Urothelium cell line (cell line): ENCODE results near the gene ARNT2.
A peak's percentile ranks its signal among the peaks of the same experiment; 100 is the strongest.

Experiments
- DNase-seq: peaks from one replicate; pipeline ENCODE4 v3.0.0; 2011; ENCODE audit warnings: low spot score, mixed read lengths
- FAIRE-seq: peaks from 2 replicates; lab custom pipeline; 2011; peaks lifted over from hg19 to GRCh38; lab: Jason Lieb, UNC

Gene ARNT2

GRCh38 chr15:80568298-80568697 is 164.1 kb downstream of the ARNT2 start:
- peak; percentile 5 for FAIRE-seq
- DNase-seq = no peak

- no peak for DNase-seq
- peak; percentile 13 for FAIRE-seq
These were observed 164.9 kb downstream of the ARNT2 start for GRCh38 chr15:80568876-80569605.

- FAIRE-seq (no peak), DNase-seq (no peak)
These were observed 165.5 kb downstream of the ARNT2 start for GRCh38 chr15:80569656-80570055.

GRCh38 chr15:80570553-80570952 is 166.4 kb downstream of the ARNT2 start:
- DNase-seq (no peak), FAIRE-seq (no peak)

- DNase-seq = no peak
- no peak for FAIRE-seq
These were observed 168.2 kb downstream of the ARNT2 start for GRCh38 chr15:80572337-80572736.

GRCh38 chr15:80573606-80574005 is 169.4 kb downstream of the ARNT2 start:
- DNase-seq (no peak), FAIRE-seq (no peak)

GRCh38 chr15:80574590-80574989 is 170.4 kb downstream of the ARNT2 start:
- no peak for DNase-seq
- no peak for FAIRE-seq

- FAIRE-seq = no peak
- DNase-seq = no peak
These were observed 172.4 kb downstream of the ARNT2 start for GRCh38 chr15:80576519-80577090.

GRCh38 chr15:80577552-80578205 is 173.5 kb downstream of the ARNT2 start:
- DNase-seq = no peak
- FAIRE-seq = no peak

- no peak for DNase-seq
- FAIRE-seq = peak; percentile 27
These were observed 174.0 kb downstream of the ARNT2 start for GRCh38 chr15:80578206-80578595.

GRCh38 chr15:80578871-80579270 is 174.7 kb downstream of the ARNT2 start:
- DNase-seq = no peak
- no peak for FAIRE-seq

GRCh38 chr15:80579611-80580010 is 175.4 kb downstream of the ARNT2 start:
- FAIRE-seq = no peak

GRCh38 chr15:80580106-80580505 is 175.9 kb downstream of the ARNT2 start:
- DNase-seq (peak; percentile 26), FAIRE-seq (no peak)

More at GRCh38 chr15:80579611-80580010, 175.4 kb downstream of the ARNT2 start:
- no peak for DNase-seq

GRCh38 chr15:80580536-80581260 is 176.5 kb downstream of the ARNT2 start:
- FAIRE-seq = no peak
- no peak for DNase-seq

- no peak for DNase-seq
- no peak for FAIRE-seq
These were observed 177.8 kb downstream of the ARNT2 start for GRCh38 chr15:80581976-80582375.

GRCh38 chr15:80582816-80583423 is 178.7 kb downstream of the ARNT2 start:
- no peak for DNase-seq
- no peak for FAIRE-seq

GRCh38 chr15:80584561-80584964 is 180.4 kb downstream of the ARNT2 start:
- DNase-seq (no peak), FAIRE-seq (no peak)

GRCh38 chr15:80584973-80585525 is 180.9 kb downstream of the ARNT2 start:
- no peak for FAIRE-seq
- DNase-seq = no peak

GRCh38 chr15:80585544-80586018 is 181.4 kb downstream of the ARNT2 start:
- DNase-seq = no peak
- no peak for FAIRE-seq

GRCh38 chr15:80586161-80586560 is 182.0 kb downstream of the ARNT2 start:
- FAIRE-seq = no peak
- no peak for DNase-seq

GRCh38 chr15:80587007-80587406 is 182.8 kb downstream of the ARNT2 start:
- no peak for DNase-seq
- no peak for FAIRE-seq
